Hematopoietic multipotent progenitor cell (in vitro differentiated cells): ENCODE results near the gene UGT1A6. TPM values are rescaled to one million over a fixed set of nuclear protein-coding genes. Genes with fewer than 3 reads are reported as not detected.

Experiments
- DNase-seq, 3 donors: peaks; one replicate each; pipeline ENCODE4 v3.0.0-alpha.2; 2011 to 2015; ENCODE audit warnings: low read depth in 2 of 3, low spot score in 2 of 3
- total RNA-seq: library from RNA; depleted of rRNA; stranded (reverse); fragments of >200 nt; gene quantifications from one replicate; pipeline ENCODE4 v1.2.3, GENCODE V29; 2012

Gene UGT1A6
- total RNA-seq, 1 donor, result 0.27 TPM

DNA sequence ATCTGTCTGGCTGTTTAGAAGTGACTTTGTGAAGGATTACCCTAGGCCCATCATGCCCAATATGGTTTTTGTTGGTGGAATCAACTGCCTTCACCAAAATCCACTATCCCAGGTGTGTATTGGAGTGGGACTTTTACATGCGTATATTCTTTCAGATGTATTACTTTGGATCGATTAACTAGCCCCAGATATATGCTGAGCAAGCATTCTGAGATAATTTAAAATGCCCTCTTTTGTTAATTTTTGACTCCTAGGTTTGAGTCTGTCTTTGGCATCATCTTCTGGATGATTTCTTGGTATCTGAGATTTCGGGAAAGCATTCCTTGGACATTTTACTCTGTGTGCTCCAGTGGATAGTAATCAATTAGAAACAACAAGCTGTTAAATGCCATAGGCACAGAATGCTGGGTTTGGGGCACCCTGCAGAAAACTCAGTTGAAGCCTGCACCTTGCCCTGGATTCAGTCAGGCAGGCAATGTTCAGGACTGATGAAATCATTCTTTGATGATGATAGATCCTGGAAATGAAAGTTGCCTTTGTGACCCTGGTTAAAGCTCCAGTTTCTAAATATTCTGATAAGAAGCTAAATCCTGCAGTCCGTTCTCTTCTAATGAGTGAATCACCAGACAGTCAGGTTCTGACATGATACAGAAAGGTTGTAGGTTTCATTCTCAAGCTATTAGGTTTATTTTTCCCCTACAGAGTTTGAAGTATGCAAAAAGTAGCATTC is 68.5 kb downstream of the UGT1A6 start:
- DNase-seq, result no peak

DNA sequence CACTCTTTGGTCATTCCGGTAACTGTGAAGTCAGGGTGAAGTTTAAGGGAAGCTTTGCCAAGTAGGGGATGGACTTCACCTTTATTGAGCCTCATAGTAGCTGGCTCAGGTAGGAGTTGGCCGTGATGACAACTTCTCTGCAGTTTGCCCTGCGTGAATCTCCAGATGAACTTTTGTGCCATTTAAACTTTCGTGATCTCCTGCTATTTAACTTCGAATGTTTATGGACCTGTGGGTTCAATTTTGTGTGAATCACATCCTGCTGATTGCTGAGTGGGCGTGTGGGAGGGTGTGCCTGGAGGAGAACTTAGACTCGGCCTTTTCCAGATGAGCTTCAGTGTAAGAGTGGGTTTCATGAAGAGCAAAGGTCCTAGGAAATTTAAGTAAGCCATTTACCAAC is 71.6 kb downstream of the UGT1A6 start:
- no peak for DNase-seq

DNA sequence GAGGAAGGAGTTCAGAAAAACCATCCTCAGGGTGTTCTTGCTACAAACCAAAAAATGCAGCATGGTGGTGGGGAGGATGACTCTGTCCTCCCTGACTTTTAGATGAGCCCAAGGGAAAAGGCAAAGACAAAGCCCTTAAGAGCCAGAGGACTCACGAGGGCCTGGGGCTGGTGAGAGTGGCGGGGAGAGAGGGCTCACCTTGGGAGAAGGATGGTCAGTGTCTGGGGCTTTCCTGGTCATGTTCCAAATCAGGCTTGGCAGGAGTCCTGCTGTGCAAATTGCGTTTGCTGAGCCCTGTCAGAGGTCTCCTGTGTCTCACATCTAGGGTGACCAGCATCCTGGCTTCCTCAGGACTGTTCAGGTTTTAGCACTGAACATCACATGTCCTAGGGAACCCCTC is 72.1 kb downstream of the UGT1A6 start:
- no peak for DNase-seq

DNA sequence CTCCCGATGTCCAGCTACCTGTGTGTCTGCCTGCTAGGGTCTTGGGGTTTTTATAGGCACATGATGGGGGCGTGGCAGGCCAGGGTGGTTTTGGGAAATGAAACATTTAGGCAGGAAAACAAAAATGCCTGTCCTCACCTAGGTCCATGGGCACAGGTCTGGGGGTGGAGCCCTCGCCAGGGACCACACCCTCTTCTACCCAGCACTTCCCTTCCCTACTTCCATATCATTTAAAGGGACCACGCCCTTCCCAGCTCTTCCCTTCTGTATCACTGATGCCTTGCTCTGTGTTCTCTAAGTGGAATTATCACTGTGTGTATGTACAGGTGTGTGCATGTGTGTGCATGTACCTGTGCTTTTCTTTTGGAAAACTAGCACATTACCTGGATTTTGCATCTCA is 73.7 kb downstream of the UGT1A6 start:
- DNase-seq, result no peak

DNA sequence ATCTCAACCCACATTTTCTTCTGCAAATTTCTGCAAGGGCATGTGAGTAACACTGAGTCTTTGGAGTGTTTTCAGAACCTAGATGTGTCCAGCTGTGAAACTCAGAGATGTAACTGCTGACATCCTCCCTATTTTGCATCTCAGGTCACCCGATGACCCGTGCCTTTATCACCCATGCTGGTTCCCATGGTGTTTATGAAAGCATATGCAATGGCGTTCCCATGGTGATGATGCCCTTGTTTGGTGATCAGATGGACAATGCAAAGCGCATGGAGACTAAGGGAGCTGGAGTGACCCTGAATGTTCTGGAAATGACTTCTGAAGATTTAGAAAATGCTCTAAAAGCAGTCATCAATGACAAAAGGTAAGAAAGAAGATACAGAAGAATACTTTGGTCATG is 75.4 kb downstream of the UGT1A6 start:
- no peak for DNase-seq

DNA sequence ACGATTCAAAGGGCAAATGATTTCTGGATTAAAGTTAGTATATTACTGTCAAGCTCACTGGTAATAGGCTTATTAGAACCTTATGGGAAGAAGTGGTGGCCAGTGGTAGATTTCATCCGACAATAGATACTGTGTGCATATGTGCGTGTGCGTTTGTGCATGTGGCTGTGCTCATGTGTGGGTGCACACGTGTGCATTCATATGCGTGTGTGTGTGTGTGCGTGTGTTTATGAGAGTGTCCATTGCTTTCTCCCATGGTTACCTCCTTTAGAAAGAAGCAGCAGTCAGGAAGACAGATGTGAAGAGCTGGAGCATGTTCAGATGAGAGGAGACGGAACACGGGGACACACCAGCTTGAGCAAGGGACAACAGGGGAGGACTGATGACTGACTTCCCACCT is 76.6 kb downstream of the UGT1A6 start:
- no peak for DNase-seq

DNA sequence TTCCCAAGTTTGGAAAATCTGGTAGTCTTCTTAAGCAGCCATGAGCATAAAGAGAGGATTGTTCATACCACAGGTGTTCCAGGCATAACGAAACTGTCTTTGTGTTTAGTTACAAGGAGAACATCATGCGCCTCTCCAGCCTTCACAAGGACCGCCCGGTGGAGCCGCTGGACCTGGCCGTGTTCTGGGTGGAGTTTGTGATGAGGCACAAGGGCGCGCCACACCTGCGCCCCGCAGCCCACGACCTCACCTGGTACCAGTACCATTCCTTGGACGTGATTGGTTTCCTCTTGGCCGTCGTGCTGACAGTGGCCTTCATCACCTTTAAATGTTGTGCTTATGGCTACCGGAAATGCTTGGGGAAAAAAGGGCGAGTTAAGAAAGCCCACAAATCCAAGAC is 79.5 kb downstream of the UGT1A6 start:
- no peak for DNase-seq

DNA sequence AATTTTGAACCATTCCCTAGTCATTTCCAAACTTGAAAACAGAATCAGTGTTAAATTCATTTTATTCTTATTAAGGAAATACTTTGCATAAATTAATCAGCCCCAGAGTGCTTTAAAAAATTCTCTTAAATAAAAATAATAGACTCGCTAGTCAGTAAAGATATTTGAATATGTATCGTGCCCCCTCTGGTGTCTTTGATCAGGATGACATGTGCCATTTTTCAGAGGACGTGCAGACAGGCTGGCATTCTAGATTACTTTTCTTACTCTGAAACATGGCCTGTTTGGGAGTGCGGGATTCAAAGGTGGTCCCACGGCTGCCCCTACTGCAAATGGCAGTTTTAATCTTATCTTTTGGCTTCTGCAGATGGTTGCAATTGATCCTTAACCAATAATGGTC is 79.9 kb downstream of the UGT1A6 start:
- no peak for DNase-seq

DNA sequence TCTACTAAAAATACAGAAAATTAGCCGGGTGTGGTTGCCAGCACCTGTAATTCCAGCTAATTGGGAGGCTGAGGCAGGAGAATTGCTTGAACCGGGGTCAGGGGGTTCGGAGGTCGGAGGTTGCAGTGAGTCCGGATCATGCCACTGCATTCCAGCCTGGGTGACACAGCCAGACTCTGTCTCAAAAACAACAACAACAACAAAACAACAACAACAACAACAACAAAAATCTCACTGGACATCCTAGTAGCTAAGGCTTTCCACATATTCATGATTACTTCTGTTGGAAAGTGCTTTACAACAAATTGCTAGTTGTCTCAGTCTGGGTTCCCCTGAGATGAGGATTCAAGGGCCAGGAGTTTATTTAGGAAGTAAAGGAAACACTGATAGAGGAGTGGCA is 81.2 kb downstream of the UGT1A6 start:
- no peak for DNase-seq

DNA sequence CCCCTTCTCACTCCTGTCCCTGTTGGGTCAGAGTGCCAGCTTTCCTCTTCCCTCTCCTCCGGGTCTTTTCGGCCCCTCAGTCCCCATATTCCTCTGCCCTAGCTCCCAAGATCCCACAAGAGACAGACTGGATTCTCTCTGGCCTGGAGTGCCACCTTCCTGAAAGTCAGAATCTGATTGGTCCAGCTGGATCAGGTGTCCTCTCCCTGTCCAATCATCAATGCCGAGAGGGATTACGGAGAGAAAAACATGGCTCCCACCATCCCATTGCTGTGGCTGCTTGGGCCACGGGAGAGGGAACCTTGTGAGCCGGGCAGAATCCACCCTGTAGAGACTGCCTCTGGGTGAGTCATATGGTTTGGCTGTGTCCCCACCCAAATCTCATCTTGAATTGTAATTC is 82.7 kb downstream of the UGT1A6 start:
- no peak for DNase-seq

DNA sequence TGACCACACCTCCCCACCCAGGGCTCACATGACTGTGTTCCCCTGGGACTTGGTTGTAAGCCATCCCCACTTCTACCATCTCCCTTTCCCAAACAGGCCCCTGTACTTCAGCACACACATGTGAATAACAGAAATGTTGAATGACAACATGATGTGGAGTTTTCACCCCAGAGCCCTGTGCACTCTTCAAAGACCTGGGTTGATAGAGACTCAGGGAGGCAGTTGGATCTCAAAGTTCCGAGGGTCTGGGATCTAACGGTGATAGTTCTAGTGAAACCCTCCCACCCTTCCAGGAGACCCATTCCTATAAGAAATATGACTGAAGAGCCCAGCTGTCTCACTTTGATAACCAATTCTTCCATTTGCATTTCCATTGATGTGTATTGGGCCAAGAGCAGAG is 85.3 kb downstream of the UGT1A6 start, which contains the start of gene MROH2A:
MROH2A (plus strand) TSS at position 301 of the 400 bp plus-strand sequence. CDS start 1,029 bp downstream, outside the sequence.
- DNase-seq, result no peak

DNA sequence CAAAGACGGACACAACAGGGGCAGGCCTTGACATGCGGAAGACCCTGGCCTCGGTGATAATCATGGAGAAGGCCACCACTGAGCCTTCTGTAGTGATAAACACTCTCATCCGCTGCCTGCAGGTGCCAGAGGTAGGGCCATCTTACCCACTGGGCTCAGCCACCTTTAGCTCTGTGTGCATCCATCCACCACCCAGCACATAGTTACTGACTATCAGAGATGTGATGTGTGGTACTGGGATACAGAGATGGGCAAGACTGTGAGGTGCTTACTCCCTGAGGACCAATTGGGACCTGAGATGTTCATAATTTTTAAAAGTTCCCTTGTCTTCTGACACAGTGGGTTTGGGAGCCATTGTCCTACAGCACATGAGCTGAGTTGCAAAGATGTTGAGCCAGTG is 87.0 kb downstream of the UGT1A6 start:
- no peak for DNase-seq

DNA sequence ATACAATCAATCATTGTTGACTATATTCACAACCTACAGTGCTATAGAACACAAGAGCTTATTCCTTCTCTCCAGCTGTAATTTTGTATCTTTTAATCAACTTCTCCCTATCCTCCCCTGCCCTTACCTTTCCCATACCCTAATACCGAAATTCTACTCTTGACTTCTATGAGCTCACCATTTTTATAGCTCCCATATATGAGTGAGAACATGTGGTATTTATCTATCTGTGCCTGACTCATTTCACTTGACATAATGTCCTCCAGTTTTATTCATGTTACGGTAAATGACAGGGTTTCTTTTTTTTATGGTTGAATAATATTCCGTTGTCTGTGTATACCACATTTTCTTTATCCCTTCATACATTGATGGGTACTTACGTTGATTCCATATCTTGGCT is 88.1 kb downstream of the UGT1A6 start:
- DNase-seq, result no peak

DNA sequence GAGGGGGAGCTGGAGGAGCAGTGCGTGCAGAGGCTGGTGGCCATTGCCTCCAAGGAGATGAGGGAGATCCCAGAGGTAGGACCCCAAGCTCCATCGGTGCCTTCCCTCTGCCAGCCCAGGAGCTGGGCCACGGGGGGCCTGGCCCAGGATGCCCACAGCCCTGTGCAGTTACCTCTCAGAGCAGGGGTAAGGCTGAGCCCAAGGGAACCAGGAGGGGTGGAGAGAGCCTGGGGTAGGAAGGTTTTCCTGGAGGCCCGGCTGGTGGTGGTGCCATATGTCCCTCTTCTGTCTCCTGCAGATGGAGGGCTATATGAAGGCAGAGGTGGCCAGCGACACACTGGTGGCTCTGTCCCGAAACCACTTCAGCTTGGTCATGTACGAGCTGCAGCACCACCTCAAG is 96.9 kb downstream of the UGT1A6 start:
- no peak for DNase-seq

DNA sequence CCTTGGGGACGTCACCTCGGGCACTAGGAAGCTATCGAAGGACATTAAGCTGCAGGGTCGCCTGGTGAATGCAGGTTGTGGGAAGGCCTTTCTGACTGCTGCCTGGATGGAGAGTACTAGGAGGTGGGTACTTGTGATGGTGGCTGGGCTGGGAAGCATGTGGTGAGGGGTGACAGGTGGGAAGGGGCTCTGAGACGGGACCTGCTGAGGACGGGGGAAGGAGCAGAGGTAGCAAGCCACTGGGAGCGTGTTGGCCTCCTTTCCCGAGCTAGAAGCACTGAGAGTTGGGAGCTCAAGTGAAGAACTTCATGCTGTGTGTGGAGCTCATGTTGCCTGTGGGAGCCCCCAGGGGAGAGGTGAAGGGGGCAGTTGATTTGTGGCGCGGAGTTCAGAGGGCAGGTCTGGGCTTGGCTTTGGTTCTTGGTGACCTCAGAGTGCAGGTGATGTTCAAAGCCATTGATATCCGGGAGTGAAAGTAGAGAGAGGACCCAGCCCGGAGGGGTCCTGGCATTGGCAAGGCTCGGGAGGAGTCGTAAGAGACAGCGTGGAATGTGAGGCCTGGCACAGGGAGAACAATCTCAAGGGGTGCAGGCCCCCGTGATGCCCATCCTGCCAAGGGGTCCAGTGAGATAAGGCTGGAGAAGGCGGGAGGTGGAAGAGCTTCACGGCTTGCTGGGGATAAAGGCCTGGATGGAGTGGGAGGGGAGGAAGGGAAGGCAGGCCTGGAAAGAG is 98.6 kb downstream of the UGT1A6 start:
- DNase-seq, result no peak

DNA sequence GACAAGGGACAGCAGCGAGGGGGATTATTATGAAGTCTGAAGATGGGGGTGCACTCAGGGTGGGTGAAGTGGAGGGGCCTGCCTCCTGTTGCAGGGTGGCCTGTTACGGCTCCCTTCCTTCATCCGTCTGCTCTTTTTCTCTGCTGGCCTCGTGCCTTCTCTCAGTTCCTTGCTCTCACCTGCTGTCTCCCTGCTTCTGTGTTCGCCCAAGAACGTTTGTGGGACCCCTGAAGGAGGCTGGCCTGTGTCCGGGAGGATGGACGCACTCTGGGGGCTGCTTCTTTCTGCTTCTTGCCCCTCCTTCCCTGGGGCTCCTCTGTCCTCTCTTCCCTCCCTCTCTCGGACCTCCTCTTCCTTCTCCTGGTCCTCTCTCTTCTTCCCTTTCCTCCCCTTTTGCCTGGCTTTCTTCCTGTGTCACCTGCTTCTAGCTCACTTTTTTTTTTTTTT is 99.2 kb downstream of the UGT1A6 start:
- no peak for DNase-seq

DNA sequence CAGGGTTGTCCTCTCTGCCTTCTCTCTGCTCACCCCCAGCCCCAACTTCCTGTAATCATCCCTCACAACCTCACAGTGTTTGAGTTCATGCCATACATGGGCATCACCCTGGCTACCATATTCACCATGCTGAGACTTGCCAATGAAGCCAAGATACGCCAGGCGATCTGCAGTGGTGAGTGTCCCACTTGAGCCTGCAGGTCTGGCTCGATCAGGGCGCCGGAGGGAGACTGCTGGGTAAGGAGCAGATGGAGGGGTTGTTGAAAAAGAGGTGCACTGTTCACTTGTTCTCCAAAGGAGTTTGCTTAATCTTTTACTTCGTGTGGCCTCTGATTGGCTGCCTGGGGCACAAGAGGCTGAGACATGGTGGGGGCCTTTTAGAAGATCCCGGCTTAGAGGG is 100.0 kb downstream of the UGT1A6 start:
- no peak for DNase-seq

DNA sequence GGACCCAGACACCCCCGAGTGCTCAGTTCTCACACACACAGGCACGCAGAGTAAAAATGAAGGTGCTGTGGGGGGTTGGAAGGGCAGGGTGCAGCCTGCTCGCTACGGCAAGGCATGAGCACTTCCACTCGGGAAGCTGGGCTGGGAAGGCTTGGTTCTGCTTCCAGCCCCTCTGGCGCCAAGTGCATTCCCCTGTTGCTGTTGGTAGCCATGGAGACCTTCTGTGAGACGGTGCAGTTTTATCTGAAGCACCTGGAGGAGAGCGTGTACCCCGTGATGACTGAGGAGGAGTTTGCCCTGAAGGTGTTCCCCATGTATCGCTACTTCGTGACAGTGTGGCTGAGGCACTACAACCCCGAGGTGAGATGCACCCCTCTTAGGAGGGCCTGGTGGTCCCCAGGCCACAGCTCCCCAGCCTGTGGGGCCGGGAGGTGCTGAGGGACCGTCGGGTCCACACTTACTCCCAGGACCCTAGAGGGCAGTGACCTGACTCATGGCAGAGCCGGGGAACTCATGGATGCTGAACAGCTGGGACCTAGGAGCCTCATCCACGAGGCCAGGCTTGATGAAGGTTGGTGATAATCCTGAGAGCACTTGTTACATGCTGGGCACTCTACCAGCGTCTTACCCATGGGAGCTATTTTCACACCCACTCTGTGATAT is 100.9 kb downstream of the UGT1A6 start:
- no peak for DNase-seq

DNA sequence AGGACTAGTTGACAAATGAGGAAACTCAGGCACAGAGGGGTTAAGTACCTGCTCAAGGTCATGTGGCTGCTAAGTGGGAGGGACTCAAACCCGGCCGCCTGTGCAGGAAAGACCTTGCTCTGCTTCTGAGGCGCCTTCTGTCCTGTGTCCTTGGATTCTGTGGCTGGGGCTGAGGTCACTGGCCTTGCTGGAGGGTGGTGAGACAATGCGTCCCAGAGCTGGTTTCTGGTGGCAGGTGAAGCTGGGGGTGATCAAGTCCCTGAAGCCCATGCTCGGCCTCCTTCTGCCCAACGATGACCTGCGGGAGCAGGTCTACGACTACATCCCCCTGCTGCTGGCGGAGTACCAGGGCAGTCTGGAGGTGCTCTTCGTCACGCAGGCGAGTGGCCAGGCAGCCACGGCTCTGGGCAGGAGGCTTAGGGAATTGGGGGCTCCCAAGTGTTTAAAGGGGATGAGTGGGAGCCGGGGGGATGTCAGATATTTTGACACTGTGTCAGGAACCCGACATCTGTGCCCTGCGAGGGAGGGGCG is 101.5 kb downstream of the UGT1A6 start:
- no peak for DNase-seq

DNA sequence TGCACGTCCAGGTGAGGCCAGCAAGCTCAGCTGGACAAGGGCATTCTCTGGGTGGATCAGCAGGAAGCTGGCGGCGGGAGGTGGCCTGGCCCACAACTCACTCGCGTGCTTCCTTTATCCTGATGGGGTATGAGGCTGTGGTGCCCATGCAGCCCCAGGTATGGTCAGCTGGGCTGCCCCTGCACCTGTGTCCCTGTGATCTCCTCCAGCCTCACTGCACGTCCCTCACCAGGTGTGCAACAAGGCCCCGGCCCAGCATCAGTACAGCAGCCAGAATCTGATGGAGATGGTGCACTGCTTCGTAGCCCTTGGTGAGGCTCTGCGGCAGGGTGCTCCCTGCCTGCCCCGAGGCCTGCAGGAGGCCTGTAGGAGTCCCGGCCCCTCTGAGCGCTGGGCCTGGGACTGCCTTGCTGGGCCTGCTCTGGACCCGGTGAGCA is 103.1 kb downstream of the UGT1A6 start:
- DNase-seq, result no peak

DNA sequence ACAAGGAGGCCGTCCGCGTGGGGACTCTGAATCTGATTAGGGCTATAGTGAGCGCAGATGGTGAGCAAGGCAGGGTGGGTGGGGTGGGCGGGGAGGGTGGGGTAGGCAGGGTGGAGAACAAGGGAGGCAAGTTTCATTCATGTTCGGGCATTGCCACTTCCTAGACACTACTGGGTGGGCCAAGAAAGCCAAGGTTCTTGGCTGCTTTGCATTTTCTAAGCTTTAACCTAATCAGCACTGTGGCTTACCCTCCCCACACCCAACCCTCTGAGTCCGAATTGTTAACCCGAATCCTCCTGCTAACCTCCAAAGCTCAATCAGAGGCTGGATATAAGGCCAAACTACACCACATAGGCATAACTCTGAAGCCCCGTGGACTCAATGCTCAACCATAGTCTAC is 103.6 kb downstream of the UGT1A6 start:
- DNase-seq, result no peak
